Activated naive CD4-positive, alpha-beta T cell treated with Interleukin-2 at 50 U/mL for 16 hours (primary cell): ENCODE data around the gene ANKMY2.

ENCODE experiments used
- DNase-seq: peaks from one replicate; pipeline ENCODE4 v3.0.0-alpha.2; 2020

Gene ANKMY2

DNA sequence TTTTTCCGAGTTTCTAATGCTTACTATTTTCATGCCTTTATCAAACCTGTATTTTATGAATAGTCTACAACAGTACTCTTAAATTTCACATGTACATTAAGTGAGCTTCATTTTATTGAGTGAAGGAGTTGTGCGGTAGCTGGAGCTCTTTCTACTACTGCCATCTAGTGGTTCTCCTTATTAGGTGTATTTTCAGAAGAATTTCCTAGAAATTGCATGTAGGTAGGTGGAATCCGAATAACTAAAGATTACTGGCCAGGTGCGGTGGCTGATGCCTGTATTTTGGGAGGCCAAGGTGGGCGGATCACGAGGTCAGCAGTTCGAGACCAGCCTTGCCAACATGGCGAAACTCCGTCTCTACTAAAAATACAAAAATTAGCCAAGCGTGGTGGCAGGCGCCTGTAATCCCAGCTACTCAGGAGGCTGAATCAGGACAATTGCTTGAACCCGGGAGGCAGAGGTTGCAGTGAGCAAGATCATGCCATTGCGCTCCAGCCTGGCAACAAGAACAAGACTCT is 80.6 kb downstream of the ANKMY2 start:
- DNase-seq, result no peak

DNA sequence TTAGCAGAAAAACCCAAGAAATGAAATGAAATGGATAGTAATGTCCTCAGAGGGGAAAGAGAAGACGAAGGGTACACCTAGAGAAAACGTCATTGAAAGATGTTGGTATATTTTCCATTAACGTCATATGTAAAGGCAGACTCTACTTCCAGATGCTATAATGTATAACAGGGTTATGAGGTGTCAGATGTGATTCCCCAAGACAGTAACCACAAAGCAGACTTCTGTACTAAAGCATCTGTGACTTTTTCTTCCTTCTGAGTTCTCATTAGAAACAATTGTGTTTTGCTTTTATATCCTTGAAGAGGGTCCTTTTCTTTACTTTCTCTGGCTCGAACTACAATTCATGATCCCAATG is 81.6 kb downstream of the ANKMY2 start:
- DNase-seq, result no peak

DNA sequence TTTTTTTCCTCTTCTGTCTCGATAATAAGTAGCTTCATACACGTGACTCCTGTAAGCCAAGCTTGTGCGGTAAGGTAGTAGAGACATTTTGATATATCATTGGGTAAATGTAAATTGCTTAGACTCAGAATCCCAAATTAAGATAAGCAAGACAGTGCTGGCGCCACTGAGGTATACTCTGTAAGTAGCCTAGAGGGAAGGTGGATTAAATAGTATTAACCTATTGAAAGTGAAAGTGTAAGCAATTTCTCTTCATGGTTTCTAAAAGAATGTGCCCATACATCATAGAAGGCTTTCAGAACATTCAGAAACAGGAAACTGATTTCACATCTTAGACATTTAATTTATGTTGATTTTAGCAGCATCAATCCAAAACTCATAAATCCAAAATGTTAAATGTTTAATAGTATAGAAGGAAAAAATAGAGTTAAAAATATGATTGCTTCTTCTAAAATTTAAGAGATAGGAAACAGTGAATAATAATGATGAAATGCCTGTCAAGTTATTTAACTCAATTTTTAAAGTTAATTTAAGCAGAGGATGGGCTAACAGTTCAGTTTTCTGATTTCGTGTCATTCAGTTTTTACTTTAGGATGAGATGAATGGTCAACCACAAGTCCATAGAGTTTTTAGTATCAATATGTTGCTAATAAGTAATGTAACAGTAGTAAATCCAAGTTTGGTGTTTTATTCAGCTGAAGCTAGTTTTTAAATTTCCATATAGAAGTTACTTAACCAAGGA is 82.1 kb downstream of the ANKMY2 start:
- no peak for DNase-seq

DNA sequence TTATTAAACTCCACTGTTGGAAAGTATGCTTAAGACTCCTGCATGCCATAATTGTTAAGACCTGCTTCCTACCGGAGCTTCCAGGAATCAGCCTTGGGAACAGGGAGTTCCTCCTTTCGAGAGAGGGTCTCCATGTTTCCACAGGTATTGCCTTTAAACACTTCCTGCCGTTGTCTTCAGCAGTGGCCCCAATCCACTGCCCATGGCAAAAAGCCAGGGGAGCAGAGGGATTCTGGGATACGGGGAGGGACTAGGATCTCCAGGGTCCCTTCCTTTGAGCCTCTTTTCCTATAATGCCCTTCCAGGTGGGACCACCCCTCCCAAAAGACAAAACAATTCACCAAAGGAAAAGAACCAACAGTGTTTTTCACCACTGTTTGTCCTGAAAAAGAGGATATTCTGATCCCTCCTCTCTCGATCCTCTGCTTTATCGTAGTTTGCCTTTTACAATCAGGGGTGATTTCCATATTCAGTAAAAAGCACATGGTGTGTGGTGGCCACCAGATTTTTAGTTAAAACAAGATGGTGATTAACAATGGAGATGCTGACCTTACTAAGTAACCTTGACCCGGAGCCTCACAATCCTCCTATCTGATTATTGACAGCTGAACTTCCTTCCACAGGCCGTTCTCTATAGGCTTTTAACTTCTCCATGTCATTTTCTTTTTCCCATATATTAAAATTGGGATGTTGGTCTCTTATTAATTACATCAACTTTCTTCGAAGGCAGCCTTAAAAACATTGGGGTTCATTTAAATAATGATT is 82.9 kb downstream of the ANKMY2 start:
- DNase-seq, result no peak

DNA sequence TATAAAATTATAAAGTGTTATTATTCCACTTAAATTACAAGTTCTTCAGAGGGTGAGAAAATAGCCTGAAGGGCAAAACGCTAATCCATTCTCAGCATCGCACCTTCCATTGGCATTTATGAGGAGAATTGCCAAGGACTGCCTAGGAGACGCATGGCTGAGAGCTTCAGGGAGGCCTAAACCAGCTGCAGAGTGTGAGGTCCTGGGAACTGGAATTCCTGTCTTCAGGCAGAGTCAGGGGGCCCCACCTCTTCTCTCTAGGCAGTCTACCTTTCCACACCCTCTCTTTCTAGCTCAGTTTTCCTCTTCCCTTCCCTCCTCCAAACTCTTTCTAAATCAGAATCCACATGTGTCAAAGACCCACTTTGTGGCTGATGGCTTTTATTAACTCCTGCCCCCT is 83.6 kb downstream of the ANKMY2 start:
- DNase-seq, result no peak

DNA sequence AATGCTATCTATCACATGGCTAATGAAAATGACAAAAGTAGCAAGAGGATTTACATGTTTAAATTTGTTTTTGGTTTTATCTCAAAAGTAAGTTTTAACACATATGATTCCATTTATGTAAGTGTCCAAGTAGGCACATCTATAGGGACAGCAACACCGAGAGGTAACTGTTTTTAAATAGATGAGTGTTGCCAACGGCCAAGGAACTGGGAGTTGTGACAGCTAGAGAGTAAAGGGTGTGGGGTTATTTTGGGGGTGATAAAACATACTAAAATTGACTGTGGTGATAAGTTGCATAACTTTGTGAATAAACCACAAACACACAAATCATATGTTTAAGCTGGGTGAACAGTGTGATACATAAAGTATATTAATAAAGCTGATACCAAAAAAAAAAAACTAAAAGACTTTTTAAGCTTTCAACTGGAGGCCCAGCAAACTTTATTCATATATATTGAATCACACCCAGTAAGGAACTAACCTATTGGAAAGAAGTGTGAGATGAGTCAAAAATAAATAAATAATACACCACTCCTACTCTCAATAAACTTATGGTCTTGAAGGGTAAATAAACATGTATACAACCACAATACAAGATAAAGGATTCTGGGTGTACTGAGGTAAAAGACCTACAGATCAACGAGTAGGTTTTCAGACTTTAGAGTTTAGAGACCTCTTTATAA is 85.9 kb downstream of the ANKMY2 start:
- DNase-seq, result no peak

DNA sequence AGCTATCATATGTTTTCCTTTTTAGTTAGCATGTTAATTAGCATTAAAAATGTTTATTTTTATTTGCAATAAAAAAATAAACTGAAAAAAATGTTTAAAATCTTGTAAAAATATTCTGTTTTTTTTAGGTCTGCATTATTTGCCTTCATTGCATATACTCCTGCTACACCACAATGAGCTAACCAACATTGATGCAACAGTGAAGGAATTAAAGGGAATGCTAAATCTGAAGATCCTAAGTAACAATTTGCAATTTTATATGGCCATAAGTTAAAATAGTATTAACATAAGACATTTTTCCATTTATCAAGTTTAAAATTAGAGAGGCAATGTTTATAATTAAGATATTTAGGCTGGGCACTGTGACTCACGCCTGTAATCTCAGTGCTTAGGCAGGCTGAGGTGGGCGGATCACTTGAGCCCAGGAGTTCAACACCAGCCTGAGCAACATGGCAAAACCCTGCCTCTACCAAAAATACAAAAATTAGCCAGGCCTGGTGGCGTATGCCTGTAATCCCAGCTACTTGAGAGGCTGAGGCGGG is 86.7 kb downstream of the ANKMY2 start:
- DNase-seq, result no peak

DNA sequence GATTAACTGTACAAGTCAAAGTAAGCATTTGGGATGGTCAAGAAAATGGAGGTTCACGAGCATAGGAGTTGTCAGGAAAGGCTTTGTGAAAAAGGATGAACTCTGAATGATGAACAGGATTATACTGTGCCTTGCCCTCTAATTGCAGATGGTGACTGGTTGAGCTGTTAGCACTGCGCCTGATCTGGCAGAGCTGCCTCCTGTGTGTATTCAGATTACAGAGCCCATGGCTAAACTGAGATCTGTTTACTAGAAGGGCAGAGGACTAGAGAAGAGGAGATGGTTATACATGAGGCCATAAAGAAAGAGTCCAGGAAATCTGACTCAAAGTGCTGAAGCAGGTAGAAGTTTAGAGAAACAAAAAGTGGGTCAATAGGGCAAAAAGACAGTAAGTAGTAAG is 89.2 kb downstream of the ANKMY2 start:
- no peak for DNase-seq

DNA sequence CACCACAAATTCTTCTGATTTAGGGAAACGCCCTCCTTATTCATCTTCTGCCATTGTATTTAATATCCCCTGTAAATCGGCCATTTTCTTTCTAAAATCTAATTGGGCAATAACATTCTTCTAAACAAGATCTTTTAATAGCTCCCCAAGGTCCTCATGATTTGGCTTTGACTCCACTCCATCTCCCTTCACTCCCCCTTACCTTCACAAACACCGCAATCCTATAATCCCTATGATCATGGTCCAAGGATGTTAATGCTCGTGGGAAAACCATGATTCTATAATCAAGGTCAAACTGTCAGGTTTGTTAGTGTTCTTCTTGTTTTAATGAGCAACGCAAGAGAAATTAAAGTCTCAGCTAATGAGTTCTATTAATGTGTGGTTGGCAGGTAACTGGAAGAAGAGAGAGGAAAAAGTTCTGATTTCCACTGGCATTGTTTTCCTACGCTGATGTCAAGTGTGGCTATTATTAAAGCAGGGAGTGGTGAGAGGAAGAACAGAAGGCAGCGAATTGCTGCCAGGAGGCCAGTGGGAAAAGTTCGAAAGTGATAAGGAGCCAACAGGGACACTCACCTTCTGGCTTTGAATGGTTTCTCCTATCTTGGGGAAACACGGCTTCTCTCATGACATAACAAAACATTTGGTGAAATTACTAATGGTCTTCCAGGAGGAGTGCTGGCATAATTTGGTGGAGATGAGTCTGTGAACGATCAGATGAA is 90.9 kb downstream of the ANKMY2 start:
- no peak for DNase-seq

DNA sequence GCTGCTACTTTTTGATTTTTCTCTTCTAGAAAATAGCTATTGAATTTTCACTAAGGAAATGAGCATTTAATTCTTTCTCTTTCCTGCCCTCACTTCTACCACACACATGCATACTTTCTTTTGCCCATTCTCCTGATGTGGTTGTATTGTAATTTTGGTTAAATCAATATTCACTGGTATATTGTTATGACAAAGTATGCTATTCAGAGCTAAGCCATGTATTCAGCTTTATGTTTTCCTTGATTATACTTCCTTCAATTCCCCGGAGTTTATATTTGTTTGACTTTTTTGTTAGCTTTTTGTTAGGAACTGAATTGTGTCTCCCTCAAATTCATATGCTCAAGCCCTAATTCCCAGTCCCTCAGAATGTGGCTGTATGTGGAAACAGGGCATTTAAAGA is 94.9 kb downstream of the ANKMY2 start:
- no peak for DNase-seq
